Neural cell (in vitro differentiated cells): ENCODE data around the gene KMT5C.

ENCODE experiments used
- EP300 ChIP-seq: fragments of 450-650 bp; conservative IDR thresholded peaks from 2 replicates; pipeline ENCODE4 v1.6.1; 2014; ENCODE audit warnings: antibody characterized with exemption, mild to moderate bottlenecking, moderate library complexity; ENCODE audit not compliant: poor library complexity, severe bottlenecking
- EZH2 ChIP-seq: fragments of 200-600, 300-800 bp; shearing (Covaris generic), sonication (generic); IDR thresholded peaks from 2 replicates; pipeline ENCODE4 v1.6.1; 2014; ENCODE audit warnings: antibody characterized with exemption, low read length, borderline replicate concordance, mild to moderate bottlenecking; ENCODE audit not compliant: insufficient read depth, poor library complexity, severe bottlenecking
- POLR2AphosphoS5 ChIP-seq: IDR thresholded peaks from 2 replicates; pipeline ENCODE4 v1.6.1; 2012
- TF ChIP-seq, protein P1 (sequence below): fragments of 450-650 bp; IDR thresholded peaks from 2 replicates; pipeline ENCODE4 v1.5.1; 2014; ENCODE audit warnings: antibody characterized with exemption, mild to moderate bottlenecking, moderate library complexity; ENCODE audit not compliant: poor library complexity, severe bottlenecking
- TF ChIP-seq, protein P2 (sequence below): IDR thresholded peaks from 2 replicates; pipeline ENCODE4 v1.6.1; 2012; ENCODE audit warnings: borderline replicate concordance

DNA sequence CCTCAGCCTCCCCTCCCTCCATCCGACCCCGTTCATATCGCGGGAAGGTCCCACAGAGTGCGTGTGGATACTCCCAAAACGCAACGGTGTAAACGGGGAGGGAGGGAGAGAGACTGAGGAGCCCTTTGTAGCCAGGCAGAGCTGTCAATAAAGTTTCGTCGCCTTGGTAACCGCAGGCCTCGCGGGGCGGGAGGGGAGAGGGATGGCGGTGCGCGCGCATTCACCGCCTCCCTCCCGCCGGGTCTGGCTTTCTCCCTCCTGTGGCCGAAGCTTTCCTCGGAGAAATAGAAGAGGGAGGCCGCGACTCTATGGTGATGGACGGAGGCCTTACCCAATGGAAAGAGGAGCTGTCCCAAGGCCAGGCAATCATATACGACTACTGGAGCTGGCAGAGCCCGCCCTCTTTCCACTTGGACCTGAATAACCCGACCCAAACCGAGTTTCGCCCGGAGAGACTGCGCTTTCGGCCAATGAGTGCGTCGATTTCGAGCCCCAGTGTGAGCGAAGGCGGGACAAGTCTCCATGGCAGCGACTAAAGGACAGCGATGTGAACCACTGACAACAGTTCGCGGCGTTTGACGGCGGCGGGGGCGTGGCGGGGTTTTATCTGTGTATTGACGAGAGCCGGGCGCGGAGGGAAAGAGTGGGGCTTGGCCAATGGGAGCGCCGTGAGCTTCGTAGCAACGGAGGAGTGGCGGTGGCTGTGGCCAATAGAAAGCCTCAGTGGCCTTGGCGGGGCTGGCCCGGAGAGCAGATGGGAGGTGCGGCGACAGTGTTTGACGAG is at the start of gene KMT5C:
- TF ChIP-seq EP300 (peak; percentile 8), EZH2 (no peak), POLR2AphosphoS5 (peak; percentile 89)
- TF ChIP-seq, protein P1, sequence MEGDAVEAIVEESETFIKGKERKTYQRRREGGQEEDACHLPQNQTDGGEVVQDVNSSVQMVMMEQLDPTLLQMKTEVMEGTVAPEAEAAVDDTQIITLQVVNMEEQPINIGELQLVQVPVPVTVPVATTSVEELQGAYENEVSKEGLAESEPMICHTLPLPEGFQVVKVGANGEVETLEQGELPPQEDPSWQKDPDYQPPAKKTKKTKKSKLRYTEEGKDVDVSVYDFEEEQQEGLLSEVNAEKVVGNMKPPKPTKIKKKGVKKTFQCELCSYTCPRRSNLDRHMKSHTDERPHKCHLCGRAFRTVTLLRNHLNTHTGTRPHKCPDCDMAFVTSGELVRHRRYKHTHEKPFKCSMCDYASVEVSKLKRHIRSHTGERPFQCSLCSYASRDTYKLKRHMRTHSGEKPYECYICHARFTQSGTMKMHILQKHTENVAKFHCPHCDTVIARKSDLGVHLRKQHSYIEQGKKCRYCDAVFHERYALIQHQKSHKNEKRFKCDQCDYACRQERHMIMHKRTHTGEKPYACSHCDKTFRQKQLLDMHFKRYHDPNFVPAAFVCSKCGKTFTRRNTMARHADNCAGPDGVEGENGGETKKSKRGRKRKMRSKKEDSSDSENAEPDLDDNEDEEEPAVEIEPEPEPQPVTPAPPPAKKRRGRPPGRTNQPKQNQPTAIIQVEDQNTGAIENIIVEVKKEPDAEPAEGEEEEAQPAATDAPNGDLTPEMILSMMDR: peak; percentile 69
- TF ChIP-seq, protein P2, sequence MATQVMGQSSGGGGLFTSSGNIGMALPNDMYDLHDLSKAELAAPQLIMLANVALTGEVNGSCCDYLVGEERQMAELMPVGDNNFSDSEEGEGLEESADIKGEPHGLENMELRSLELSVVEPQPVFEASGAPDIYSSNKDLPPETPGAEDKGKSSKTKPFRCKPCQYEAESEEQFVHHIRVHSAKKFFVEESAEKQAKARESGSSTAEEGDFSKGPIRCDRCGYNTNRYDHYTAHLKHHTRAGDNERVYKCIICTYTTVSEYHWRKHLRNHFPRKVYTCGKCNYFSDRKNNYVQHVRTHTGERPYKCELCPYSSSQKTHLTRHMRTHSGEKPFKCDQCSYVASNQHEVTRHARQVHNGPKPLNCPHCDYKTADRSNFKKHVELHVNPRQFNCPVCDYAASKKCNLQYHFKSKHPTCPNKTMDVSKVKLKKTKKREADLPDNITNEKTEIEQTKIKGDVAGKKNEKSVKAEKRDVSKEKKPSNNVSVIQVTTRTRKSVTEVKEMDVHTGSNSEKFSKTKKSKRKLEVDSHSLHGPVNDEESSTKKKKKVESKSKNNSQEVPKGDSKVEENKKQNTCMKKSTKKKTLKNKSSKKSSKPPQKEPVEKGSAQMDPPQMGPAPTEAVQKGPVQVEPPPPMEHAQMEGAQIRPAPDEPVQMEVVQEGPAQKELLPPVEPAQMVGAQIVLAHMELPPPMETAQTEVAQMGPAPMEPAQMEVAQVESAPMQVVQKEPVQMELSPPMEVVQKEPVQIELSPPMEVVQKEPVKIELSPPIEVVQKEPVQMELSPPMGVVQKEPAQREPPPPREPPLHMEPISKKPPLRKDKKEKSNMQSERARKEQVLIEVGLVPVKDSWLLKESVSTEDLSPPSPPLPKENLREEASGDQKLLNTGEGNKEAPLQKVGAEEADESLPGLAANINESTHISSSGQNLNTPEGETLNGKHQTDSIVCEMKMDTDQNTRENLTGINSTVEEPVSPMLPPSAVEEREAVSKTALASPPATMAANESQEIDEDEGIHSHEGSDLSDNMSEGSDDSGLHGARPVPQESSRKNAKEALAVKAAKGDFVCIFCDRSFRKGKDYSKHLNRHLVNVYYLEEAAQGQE: peak; percentile 65
